Epithelial cell of esophagus (primary cell): Measurements from ENCODE around the gene NFKBIB.

Source experiments
- DNase-seq: peaks from one replicate; pipeline ENCODE4 v3.0.0; 2010; ENCODE audit warnings: low read depth
- H3K4me3 ChIP-seq: 2 replicates; pipeline ENCODE4 v1.5.1; 2011; ENCODE audit warnings: mild to moderate bottlenecking, low read length, control low read depth
- TF ChIP-seq, protein P1 (sequence below): IDR thresholded peaks from 2 replicates; pipeline ENCODE4 v1.5.1; 2011; ENCODE audit warnings: low read depth, mild to moderate bottlenecking, low read length, control low read depth, inconsistent platforms; ENCODE audit not compliant: insufficient read depth; ENCODE audit errors: missing control alignments

NFKBIB gene

DNA sequence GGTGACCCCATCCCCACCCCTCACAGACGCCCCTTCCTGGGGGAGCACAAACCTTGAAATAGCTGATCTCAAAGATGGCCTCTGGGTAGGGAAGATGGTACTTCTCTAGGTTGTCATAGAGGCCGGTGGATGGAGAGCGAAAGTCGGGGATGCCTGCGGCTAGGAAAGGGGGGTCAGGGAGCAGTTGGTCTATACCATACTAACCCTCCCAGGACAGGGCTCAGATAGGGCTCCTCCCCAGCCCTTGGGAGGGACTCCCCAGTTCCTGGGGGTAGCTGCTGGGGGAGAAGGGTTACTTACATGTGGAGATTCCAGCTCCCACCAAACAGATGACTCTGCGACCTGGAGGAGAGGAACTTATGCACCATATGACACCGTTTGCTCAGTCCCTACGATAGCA lies 10.0 kb upstream of the NFKBIB start:
- no peak for DNase-seq
- TF ChIP-seq, protein P1, sequence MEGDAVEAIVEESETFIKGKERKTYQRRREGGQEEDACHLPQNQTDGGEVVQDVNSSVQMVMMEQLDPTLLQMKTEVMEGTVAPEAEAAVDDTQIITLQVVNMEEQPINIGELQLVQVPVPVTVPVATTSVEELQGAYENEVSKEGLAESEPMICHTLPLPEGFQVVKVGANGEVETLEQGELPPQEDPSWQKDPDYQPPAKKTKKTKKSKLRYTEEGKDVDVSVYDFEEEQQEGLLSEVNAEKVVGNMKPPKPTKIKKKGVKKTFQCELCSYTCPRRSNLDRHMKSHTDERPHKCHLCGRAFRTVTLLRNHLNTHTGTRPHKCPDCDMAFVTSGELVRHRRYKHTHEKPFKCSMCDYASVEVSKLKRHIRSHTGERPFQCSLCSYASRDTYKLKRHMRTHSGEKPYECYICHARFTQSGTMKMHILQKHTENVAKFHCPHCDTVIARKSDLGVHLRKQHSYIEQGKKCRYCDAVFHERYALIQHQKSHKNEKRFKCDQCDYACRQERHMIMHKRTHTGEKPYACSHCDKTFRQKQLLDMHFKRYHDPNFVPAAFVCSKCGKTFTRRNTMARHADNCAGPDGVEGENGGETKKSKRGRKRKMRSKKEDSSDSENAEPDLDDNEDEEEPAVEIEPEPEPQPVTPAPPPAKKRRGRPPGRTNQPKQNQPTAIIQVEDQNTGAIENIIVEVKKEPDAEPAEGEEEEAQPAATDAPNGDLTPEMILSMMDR: no peak
- H3K4me3 ChIP-seq: no peak overlapping the region

DNA sequence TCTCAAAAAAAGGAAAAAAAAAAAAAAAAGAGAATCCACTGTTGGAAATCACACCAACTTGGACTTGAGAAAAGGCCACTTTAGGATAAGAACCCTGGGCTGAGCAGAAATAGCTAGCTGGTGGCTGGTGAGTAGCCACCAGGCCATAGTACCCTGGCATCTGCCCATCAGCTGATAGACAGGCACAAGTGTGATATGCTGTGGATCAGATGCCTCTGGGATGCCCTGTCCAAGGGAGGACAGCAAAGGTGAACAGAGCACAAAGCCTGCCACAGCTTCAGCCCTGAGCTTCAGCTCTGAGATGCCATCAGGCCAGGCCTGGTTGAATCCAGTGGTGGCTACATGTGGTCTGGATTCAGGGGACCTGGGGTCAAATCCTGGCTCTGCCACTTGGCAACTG lies 9.1 kb upstream of the NFKBIB start:
- TF ChIP-seq, protein P1: no peak

GRCh38 chr19:38891771-38892170 lies 8.0 kb upstream of the NFKBIB start:
- DNase-seq: no peak
- H3K4me3 ChIP-seq: no peak overlapping the region
- TF ChIP-seq, protein P1: no peak

More for the DNA sequence above, 9.1 kb upstream of the NFKBIB start:
- no peak overlapping the region for H3K4me3 ChIP-seq
- DNase-seq: no peak

GRCh38 chr19:38892841-38893240 lies 6.9 kb upstream of the NFKBIB start:
- TF ChIP-seq, protein P1: no peak
- no peak overlapping the region for H3K4me3 ChIP-seq

GRCh38 chr19:38893341-38893771 lies 6.4 kb upstream of the NFKBIB start:
- TF ChIP-seq, protein P1: no peak
- H3K4me3 ChIP-seq: no peak overlapping the region
- DNase-seq: no peak

More at GRCh38 chr19:38892841-38893240, 6.9 kb upstream of the NFKBIB start:
- DNase-seq: no peak

DNA sequence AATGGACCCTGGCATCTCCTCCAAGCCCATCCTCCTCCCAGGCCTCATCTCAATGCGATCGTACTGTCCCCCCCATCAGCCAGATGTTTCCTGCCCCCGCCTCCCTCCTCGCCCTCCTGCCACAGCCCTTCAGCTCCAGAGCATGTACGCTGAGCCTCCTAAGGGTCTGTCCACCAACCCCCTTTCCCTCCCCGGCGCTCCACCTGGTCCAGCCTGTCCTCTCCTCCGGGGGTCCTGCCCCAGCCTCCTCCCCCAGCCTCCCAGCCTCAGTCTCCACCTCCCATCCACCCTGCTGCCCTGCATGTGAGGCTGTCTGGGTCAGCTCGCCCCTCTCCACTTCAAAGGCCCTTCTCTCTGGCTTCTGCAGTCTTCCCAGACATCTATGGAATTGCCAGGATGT lies 4.8 kb upstream of the NFKBIB start:
- H3K4me3 ChIP-seq: no peak overlapping the region
- no peak for DNase-seq
- TF ChIP-seq, protein P1: no peak

DNA sequence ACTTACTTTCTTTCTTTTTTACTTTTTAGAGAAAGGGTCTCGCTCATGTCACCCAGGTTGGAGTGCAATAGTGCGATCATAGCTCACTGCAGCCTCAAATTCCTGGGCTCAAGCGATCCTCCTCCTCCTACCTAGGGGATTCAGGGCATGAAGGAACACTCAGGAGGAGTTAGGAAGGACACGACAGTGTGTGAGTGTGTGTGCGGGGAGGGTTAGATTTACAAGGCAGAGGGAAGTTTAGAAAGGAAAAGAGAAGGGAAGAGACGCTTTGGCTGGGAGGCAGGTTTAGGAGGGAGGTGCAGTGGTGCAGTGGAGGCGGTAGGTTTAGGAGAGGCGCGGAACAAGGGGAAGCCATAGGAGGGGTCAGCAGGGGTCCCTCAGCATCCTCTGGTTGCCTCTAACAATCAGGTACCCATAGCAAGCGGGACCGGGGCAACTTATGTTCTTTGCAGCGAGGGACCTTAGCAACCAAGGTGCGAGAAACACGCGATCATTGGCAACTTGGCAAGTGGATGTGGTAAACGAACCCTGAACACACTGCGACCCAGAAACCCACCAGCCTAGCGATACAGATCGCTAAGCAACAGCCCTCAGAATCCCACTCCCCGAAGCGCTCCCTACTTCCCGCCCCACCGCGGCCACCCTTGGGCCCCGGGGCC lies 852 bp upstream of the NFKBIB start:
- DNase-seq: peak; percentile 19
- TF ChIP-seq, protein P1: no peak
- peak overlapping the region; percentile 95 for H3K4me3 ChIP-seq
